NOMO-1 treated with DMSO at 0.1 percent for 48 hours (cell line): ENCODE data around the gene NABP1.

Source experiments
- DNase-seq: peaks from one replicate; lab custom pipeline; 2025; ENCODE audit not compliant: unreplicated experiment; lab: John Stamatoyannopoulos, UW

The NABP1 gene

DNA sequence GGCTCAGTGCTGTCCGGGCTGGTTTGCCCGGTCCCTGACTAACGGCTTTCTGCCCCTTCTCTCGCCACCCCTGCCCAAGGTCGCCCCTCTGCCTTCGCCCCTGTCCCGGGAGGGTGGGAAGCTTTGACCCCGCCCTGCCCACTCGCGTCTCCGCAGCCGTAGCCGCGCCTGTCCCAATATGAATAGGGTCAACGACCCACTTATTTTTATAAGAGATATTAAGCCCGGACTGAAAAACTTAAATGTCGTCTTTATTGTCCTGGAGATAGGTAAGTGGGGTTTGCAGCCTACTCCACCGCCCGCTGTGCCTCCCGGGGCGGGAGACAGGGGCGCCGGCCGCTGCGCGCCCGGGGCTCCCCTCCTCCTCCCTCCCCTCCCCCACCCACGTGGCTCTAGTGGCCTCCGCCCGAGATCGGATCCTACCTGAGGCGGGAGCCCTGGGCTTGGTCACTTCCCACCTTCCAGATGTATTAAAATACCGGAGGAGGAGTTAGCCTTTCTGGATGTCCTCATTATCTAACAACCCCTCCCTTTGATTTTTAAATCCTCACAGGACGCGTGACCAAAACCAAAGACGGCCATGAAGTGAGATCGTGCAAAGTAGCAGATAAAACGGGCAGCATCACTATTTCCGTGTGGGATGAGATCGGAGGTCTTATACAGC lies 633 bp downstream of the NABP1 start:
- DNase-seq, result no peak

DNA sequence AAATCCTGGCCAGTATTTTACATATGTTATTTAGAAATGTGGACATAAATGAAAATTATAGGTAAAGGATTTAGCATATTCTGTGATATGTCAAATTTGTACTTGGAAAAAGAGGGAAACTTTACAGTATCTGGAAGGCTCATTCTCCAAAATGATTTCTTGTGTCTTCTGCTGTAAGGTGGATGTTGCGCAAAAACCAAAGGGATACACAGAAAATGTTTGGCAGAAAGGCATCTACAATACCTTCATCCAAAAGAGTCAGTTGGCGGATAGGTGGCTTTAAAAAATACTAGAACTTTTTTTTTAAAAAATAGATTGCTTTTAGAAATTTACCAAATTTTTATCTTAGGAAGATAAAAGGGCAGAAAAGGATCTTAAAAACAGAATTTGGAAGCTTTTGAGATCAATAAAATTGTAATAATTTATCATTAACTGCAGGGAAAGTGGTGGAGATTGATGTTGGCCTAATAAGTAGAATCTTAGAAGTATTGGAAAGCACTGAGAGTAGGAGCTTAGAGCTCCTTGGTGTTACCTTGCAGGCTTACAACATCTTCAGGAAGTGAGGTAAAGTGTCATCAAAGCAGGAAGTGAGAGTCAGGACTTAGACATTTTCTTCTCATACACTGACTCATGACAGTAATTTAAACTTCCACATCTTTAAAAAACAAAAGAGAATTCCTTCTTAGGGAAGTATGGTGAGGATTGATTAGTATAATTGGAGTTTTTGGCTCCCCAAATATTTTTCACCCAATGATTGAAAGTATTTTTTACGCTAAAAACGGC lies 2.1 kb downstream of the NABP1 start:
- peak; percentile 83 for DNase-seq

DNA sequence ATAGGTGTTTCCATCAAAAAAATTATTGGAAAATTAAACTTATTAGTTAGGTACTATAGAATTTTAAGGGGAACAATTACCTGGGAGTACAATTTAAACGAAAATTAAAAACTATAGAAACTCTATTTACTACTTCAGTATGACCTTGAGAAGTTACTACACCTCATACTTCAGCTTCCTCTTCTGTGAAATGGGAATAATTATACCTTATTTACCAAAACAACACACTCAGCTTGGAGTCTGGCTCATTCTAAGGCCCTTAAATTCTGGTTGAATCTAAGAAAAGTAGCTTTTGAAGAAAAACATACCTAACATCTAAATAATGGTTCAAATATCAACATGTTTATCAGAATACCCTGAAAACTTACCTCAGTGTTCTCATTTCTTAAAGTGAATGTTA lies 2.7 kb downstream of the NABP1 start:
- no peak for DNase-seq

- DNase-seq, result no peak
Measured at GRCh38 chr2:191682126-191682525, 4.2 kb downstream of the NABP1 start.

DNA sequence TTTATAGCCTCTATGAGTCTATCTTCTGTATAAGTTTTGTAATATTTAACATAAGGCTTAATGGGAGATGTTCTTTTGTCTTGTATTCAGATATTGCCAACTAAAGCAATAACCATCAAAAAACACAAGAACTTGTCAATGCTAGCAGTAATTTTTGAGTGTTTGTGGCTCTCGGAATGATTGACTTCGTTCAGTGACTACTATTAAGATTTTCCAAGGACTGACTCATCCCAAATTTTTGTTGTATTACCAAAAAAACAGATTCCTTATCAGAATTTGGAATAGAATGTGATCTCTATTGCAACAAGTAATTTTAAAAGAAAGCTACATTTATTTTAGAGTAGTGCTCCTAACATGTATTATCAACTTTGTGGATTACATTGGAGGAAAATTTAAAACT lies 8.1 kb downstream of the NABP1 start:
- no peak for DNase-seq

GRCh38 chr2:191686729-191687128 lies 8.8 kb downstream of the NABP1 start:
- peak; percentile 34 for DNase-seq

GRCh38 chr2:191687867-191688266 lies 9.9 kb downstream of the NABP1 start:
- no peak for DNase-seq

DNA sequence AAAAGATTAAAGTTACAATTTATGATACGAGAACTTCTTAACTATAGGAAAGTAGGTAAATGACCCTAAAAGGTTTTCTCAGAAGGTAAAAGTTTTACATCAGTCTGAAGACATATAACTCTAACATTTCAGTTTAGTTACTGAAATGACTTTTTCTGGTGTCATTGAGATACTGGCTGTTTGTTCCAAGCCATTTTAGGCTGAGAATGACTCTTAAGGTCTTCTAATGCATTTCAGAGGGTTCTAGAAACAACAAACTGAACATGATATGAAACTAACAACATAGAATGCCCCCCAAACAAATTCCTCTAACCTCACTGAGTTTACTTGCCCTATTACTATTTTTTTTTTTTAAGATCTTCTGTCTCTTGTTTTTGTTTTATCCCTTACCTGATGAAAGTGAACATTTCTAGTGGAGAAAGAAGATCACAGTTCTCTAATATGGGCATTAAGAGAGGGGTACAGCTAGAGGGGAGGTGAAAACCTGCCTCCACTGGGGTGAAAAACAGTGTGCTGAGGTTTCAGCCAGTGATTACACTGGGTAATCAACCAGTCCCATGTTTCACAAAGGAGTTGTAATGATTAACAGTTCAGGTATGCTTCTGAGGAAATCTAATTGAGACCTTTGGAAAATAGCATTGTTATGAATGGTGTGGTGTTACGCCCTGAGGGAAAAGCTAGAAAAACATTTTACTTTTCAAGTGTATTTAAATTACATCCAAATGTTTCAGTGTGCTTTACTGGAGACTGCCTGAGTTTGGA lies 11.2 kb downstream of the NABP1 start:
- no peak for DNase-seq

DNA sequence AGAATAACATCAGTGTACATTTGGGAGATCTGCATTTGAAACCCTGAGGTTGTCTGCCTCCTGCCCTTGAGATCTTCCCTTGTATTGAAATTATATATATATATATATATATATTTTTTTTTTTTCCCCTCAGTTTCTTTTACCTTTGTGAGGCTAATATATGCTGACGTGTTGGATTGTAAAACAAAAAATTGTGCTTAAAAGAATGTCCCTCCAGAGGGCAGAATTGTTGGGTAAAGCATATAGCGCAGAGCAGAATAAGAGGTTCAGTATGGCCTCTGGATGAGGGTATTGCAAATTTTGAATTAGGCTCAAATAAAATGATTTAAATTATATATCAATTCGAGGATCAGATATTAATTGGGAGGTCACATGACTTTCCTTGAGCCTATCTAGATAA lies 12.4 kb downstream of the NABP1 start:
- DNase-seq, result no peak

GRCh38 chr2:191691016-191691735 lies 13.2 kb downstream of the NABP1 start:
- peak; percentile 61 for DNase-seq

- DNase-seq, result no peak
Measured at GRCh38 chr2:191691898-191692297, 14.0 kb downstream of the NABP1 start.

GRCh38 chr2:191692502-191693115 lies 14.7 kb downstream of the NABP1 start:
- no peak for DNase-seq

DNA sequence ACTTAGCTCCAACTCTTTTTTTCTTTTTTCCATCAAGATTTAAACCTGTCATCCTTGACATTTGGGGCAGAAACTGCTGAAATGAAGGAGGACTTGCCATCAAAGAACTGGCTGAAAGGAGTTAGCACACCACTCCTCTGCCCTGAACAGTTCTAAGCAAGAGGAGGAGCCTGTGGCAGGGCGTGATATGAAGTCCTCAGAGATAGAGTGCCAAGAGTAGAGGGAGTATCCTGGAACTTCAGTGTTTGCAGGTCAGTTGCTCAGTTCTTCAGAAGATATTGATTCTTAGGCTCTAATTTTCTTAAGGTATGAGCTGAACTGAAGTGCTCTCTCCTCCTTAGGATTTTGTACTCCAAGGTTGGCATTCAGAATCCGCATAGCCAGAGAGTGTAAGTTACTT lies 15.2 kb downstream of the NABP1 start:
- no peak for DNase-seq

DNA sequence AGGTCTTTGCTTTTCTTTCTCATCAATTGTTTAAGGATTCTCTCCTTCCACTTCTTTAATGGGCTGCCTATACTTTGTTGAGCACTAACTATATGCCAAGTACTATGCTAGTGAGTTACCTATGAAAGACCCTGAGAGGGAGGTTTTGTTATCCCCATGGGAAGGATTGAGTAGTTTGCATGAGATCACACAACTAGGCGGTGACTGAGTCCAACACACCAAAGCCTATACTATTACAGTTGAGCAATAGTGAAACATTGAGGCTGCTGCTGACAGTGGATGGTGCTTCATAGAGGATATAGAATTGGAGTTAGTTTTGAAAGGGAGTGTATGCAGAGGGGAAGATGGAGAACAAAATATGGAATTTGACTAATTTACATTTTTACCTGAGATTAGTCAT lies 15.8 kb downstream of the NABP1 start:
- no peak for DNase-seq

DNA sequence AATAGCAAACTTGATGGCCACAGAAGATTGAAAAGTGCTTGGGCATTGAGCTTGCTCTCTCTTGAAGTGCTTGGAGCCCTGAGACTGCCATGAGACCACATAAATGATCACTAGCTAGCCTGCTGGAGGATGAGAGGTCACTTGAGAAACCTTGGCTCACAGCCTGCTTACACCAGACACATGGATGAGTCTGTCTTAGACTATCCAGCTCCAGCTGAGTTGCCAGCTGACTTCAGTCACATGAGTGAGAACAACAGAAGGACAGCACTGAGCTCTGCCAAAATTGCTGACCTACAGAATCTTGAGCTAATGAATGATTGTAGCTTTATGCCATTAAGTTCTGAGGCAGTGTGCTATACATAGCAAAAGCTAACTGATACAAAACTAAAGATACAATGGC lies 18.1 kb downstream of the NABP1 start:
- no peak for DNase-seq

DNA sequence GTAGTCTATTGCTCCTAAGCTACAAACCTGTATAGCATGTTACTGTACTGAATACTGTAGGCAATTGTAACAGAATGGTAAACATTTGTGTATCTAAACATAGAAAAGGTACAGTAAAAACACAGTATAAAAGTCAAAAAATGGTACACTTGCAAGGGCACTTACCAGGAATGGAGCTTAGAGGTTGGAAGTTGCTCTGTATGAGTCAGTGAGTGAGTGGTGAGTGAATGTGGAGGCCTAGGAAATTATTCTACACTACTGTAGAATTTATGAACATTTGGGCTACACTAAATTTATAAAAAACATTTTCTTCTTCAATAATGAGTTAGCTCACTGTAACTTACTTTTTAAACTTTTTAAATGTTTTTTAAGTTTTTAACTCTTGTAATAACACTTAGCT lies 19.0 kb downstream of the NABP1 start:
- no peak for DNase-seq

GRCh38 chr2:191697870-191698269 lies 19.9 kb downstream of the NABP1 start:
- DNase-seq, result no peak

DNA sequence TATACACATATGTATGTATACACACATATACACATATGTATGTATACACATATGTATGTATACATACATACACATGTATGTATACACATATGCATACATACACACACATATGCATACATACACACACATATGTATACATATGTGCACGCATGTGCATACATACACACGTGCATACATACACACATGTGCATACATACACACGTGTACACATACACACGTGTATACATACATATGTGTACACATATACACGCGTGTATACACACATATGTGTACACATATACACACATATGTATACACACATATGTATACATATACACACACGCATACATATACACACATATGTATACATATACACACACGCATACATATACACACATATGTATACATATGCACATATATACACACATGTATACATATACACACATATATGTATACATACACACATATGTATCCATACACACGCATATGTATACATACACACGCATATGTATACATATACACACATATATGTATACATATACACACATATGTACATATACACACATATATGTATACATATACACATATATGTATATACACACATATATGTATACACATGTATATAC lies 21.5 kb downstream of the NABP1 start:
- no peak for DNase-seq

DNA sequence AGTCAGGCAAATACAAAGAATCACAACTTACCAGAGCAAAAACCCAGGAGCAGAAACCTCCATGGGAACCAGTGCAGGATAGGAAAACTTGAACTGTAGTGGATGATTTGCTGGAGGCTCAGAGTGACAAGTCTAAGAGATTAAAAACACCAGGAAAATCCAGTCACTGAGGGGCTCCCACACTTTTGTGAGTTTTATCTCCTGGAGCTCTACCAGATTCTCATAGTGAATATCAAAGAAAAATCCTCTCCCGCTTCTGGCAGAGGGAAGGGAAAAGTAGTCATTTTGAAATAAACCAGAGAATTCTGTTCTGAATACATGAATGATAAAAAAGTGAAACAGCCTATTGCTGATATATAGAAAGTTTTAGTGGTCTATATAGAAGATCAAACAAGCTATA lies 23.1 kb downstream of the NABP1 start:
- no peak for DNase-seq

DNA sequence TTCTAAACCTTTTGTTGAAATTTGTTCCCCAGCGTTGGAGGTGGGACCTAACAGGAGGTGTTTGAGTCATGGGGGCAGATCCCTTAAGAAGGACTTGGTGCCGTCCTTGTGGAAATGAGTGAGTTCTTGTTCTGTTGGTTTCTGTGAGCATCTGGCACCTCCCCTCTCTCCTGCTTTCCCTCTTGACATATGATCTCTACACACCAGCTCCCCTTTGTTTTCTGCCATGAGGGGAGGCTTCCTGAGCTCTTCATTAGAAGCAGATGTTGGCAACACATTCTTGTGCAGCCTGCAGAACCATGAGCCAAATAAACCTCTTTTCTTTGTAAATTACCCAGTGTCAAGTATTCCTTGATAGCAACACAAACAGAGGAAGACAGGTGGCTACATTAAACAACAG lies 23.8 kb downstream of the NABP1 start:
- DNase-seq, result no peak
